ENCODE measurements around the gene TEDC1.

TEDC1 gene, protein sequence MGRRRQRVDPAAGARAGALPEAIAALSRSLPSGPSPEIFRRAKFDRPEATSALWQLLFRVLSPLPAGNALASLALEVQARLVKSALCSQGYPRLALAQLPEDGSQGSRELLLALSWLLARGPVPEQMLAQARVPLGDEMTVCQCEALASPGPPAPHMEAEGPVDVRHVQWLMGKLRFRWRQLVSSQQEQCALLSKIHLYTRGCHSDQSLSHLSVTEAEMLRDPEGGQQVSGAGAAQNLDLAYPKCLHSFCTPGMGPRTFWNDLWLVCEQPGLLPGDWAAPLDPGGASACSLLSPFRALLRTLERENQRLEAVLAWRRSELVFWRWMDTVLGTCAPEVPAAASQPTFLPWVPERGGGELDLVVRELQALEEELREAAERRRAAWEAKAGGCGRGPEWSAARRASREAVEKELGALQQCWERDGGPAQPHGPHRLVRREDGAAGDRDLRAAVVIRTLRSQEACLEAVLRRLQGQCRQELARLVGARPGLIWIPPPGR

DNA sequence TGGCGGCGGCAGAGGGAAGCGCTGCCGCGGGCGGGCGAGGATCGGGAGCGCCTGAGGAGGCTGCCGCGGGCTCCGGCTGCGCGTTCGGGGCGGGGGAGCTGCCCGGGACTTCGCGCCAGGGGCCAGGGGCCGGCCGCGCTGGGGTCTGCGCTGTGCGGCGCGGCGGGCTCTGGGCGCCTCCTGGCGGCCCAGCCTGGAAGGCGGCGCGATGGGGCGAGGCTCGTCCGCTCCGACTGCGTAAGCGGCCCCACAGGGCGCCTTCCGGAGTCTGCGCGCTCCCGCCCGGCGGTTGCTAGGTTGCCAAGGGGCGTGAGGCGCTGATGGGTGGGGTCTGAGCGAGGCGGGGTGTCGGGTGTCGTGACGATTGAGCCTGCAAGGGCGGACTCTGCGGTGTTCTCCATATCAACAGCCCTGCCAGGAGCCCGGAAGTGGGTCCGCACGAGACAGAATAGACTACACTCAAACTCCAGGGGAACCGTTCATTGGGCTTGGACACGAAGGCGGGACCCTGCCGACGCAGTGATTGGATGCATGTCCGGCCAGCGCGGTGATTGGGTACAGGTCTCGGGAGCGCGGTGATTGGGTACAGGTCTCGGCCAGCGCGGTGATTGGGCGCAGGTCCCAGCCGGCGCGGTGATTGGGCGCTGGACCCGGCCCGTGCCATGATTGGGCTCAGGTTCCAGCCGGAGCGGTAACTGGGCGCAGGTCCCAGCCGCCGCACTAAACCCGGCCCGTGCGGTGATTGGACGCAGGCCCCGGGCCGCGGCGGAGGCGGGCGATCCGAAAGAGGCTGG is at the start of gene TEDC1:
TEDC1 (plus strand) TSS at position 675 of the 794 bp plus-strand sequence. CDS start 130 bp downstream, outside the sequence.
- in situ Hi-C loops (cut with HindIII; ENCODE audit: low sequenced_read_pairs) = no loop called here

DNA sequence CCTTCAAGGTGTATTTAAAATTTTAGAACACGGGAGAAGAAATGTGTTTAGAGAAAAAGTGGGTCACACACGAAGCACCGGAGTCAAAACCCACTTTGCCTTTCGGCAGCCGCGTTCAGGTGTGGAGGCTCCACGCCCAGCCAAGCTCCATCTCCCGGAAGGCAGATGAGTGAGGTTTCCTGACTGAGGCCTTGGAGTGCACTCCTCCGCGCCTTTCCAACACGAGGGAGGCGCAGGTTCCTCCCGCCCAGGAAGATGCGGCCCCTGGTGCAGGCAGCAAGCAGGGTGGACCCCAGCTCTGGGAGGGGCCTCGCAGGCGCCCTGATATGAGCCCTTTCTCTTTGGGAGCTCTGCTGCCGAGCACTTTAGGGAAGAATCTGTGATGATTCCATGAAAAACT is 48.9 kb upstream of the TEDC1 start:
- in situ Hi-C loops (cut with HindIII; ENCODE audit: low sequenced_read_pairs) = no loop called here

DNA sequence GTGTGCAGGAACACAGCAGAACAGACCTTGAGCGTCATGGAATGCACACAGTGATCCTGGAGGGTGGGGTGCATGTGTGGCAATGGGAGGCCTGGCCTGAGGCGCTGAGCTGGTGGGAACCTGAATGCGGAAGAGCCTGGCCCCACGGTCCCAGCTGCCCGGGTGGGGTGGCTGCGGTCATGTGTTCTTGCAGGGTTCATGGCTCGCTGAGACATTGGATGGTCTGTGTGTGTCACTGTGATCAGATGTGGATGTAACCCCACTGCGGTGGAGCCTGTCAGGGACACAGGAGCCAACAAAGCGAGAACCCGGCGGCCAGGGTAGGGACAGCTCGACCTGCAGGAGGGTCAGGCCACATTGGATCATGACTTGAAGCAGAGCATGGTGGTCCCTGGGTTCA is 48.2 kb upstream of the TEDC1 start:
- in situ Hi-C loops (cut with HindIII; ENCODE audit: low sequenced_read_pairs) = no loop called here

DNA sequence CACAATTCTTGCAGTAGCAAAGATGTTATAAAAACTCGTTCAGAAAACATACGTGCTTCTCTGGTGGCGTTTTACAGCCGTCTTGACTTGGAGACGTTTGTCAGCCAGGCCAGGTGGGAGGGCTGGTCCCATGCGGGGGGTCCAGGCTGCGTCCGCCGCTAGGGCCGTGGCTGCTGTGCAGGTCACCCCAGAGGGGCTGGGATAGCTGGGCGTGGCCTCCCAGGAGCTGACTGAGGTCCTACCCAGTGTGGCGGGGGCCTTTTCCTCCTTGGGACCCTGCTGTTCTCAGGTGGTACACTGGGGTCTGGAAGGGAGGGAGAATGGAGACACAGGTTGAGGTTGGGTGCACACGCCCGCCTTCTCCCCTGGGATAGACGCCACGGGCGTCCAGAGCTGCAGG is 46.2 kb upstream of the TEDC1 start:
- in situ Hi-C loops (cut with HindIII; ENCODE audit: low sequenced_read_pairs) = no loop called here

DNA sequence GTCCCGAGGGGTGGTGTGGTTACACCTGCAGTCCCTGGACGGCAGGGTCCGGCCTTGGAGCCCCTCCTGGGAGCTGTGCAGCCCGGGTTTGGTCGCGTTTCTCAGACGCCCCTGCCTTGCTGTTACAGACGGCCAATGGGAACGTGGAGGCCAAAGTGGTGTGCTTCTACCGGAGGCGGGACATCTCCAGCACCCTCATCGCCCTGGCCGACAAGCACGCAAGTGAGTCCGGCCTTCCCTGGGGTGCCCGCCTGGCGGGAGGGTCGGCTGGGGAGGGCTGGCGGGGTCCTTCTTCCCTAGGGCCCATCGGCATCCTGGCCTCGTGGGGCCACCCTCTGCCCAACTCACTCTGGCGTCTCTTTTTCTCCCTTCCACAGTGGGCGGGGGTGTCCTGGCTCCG is 45.8 kb upstream of the TEDC1 start:
- in situ Hi-C loops (cut with HindIII; ENCODE audit: low sequenced_read_pairs) = no loop called here

DNA sequence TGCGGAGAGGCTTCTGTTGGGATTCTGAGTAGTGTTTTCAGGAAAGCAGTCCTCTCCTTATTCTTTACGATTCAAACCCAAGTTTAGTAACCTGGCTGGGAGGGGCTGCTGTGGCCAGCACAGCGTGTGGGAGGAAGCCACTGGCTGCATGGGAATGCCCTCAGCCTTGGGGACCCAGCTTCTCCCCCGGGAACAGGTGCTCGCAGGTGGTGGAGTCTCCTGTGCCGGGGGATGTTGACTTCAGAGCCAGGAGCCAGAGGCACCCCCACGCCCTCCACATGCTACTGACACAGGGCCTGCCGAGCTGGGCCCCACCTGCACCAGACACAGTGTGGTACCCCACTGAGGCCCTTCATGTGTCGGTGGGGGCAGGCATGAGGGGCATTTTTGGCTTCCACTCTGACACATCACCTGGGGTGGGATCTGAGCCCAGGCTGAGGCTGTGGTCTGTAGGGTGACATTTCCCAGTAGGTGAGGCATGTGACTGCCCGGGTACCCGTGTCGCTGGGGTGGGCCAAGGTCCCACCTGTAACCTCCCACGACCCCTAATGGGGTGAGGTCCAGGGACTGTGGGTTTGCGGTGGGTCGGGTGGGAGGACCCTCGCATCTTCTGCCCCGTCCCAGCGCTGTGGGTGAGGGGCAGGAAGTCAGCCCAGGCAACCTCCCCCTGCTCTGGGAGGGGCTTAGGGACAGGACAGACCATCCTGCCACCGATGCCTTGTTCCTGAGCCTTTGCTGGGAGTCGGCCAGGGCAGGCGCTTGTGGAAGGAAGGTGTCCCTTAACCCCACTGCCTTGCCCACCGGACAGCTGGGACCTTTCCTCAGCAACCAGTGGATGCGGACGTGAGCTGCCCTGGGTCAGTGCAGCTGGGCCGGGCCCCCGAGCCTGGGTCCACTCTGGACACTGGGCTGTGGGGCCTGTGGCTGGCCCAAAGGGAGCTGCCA is 44.9 kb upstream of the TEDC1 start:
- in situ Hi-C loops (cut with HindIII; ENCODE audit: low sequenced_read_pairs) = no loop called here

DNA sequence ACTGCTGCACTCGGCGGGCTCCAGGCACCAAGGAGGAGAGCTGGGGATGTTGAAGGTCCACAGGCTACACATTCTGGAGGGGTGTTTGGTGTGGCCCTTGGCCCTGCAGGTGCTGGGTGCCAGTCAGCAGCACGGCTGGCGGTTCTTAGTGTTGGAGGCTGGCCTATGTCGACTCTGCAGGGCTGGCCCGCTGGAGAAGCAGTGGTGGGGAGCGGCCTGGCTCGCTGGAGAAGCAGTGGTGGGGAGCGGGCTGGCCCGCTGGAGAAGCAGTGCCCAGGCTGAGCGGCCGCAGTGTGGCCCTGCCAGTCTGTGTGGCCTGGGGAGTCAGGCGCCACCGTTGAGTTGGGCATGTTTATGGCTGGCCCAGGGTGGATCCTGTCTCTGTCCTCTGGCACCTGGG is 44.1 kb upstream of the TEDC1 start:
- in situ Hi-C loops (cut with HindIII; ENCODE audit: low sequenced_read_pairs) = no loop called here

DNA sequence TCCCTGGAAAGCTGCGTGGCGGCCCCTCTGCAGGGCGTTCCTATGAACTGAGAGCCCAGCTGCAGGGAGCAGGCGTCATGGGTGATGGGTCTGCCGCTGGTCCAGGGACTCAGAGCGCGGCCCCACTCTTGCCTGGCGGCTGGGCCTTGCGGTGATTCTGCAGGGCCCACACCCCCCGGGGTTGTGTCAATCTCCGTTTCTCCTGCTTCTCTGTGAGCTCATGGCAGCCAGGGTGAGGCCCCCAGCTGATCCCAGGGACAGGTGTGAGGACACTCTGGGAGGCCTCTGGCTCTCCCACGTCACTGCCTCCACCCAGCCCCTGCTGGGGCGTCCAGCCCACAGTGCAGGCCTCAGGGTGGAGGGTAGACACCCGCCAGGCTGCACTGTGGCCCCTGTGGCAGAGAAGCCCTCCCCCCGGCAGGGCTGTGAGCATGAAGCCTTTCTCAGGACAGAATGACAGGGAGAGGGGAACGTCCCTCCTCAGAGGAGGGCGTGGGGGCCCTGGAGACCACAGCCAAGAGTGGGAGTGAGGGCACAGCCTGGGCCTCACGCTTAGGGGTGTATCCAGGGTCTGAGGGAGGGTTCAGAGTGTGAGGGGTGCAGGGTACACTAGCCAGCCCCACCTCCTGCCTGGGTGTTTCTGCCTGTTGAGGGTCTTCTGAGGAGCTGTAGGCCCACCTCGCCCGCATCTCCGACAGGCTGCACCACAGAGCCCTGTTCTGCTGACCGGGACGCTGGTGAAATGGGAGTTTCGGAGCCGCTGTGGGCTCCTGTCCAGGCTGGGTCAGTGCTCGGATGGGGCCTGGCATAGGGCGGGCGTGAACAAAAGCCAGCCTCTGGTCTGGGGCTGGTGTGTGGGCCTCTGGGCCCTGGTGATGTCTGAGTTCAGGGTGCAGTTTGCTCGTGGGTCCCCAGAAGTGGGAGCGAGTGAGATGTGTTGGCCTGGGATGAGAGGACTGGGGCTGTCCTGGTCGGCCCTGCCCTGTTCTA is 43.1 kb upstream of the TEDC1 start:
- in situ Hi-C loops (cut with HindIII; ENCODE audit: low sequenced_read_pairs) = no loop called here

DNA sequence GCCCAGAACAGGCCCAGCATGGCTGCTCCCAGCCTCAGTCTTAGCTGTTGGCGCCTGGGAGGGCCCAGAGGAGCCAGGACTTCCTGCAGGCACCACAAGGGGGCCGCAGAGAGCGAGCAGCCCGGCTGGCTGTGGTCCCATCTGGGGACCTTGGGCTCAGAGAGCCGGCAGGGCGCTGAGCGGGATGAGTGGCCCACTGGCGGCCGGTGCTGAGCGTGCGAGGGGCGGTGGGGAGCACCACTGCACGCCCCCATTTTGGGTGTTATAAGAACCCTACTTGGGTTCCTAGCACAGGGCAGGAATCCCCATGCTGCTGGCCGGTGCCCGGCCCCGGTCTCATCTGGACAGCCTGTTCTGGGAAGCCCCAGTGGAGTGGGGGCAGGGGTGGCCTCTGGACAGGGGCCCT is 42.3 kb upstream of the TEDC1 start:
- in situ Hi-C loops (cut with HindIII; ENCODE audit: low sequenced_read_pairs) = no loop called here

DNA sequence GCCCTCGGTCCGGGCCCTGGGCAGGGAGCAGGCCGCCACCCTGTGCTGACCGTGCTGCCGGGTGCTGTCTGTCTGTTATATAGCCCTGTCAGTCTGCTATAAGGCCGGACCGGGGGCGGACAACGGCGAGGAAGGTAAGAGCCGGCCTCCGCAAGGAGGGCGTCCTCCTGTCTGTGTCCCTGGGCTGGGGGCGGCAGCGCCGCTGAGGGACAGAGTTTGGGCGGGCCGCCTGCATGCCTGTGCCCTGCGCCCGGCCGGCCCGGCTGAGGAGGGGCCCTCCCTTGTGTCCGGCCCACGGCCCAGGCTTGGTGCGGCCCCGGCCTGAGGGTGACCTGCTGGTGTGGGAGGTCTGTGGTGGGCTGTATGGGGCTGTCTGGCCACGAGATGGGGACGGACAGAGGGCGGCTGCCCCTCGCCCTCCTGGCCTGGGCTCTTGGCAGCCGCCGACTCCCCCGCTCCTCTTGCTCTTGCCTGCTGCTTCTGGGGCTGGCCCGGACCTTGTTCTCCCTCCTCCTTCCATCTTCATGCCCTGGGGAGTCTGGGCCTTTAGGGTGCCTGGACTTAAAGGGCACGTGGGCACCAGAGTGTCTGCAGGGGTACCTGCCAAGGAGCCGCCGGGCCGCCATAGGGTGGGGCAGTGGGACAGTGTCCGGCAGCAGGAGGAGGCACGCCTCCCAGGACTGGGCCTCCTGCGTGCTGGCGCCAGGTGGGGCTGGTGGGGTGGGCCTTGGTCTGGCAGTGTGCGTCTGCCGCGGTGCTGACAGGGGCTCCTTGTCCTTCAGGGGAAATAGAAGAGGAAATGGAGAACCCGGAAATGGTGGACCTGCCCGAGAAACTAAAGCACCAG is 41.5 kb upstream of the TEDC1 start:
- in situ Hi-C loops (cut with HindIII; ENCODE audit: low sequenced_read_pairs) = no loop called here

DNA sequence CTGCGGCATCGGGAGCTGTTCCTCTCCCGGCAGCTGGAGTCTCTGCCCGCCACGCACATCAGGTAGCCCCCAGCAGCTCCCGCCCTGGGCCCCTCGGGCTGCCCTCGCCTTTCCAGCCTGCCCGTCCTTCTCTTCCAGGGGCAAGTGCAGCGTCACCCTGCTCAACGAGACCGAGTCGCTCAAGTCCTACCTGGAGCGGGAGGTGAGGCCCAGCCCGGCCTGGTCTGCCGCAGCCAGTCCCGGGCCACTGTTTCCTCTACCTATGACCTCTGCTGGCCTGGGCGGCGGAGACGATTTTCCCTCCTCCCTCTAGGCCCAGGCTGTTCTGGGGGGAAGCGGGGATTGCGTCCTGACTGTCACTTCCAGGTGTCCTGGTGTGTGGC is 40.9 kb upstream of the TEDC1 start:
- in situ Hi-C loops (cut with HindIII; ENCODE audit: low sequenced_read_pairs) = no loop called here

DNA sequence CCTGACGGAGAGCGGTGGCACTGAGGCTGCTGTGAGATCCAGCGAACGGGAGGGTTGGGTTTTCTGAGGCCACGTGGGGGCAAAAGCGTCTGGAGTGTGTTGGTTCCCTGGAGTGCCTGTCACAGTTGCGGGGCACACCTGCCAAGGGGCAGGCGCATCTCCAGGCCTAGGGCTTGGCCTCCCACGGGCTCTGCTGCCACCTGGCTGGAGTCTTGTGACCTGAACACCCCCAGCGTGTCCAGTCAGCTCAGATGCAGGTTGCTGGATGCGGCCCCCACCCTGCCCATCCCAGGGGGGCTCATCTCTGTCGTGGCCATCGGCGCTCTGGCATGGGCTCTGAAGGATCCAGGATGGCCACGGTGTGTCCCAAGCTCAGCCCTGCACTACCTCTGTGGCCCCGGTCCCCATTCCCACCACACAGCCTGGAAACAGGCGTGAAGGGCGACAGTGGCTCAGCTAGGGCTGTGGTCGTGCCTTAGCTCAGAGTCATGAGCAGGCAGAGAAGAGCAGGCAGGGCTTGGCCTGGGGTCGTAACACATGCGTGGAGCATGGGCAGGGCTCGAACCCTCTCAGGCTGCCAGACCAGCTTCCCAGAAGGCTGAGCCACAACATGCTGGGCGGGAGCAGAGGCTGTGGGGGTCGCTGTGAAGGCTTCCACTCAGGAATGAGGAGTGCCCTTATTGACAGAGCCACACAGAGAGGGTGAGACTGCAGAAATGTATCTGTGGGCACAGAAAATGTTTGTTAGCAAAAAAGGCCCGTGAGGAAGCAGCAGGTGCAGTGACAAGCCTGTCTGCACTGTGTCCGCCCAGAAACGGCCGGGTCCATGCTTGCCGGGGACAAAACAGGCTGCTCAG is 40.0 kb upstream of the TEDC1 start:
- in situ Hi-C loops (cut with HindIII; ENCODE audit: low sequenced_read_pairs) = no loop called here

DNA sequence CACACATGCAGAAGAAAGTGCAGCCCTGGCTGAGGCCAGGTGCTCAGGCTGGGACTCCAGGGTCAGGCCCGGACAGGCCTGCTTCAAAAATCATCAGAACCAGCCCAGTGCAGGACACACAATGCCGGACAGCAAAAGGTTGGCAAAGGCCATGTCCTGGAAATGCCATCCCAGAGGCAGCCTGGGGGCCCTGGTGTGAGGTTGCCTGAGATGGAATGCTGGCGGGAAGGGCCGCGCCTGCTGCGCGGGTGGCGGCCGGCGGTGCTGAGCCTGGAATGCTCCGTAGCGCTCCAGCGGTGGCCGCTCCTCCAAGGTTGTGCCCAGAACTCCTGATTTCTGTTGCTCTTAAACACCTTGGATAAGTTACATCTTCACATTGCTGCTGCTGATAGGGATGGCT is 38.1 kb upstream of the TEDC1 start:
- in situ Hi-C loops (cut with HindIII; ENCODE audit: low sequenced_read_pairs) = no loop called here

DNA sequence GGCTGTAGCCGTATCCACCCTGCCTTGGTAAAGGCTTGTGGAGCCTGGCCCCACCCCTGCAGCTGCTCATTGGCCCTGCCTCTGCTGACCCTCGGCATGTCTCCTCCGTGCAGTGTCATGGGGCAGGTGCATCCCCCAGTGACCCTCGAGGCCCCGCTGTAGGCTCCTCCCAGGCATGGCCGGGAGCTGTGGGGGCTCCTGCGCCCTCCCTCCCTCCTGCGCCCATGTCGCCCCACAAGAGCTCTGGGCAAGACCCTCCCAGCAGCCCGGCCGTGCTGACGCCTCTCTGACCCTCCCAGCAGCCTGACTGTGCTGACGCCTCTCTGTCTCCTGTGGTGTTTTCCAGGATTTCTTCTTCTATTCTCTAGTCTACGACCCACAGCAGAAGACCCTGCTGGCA is 37.2 kb upstream of the TEDC1 start:
- in situ Hi-C loops (cut with HindIII; ENCODE audit: low sequenced_read_pairs) = no loop called here

DNA sequence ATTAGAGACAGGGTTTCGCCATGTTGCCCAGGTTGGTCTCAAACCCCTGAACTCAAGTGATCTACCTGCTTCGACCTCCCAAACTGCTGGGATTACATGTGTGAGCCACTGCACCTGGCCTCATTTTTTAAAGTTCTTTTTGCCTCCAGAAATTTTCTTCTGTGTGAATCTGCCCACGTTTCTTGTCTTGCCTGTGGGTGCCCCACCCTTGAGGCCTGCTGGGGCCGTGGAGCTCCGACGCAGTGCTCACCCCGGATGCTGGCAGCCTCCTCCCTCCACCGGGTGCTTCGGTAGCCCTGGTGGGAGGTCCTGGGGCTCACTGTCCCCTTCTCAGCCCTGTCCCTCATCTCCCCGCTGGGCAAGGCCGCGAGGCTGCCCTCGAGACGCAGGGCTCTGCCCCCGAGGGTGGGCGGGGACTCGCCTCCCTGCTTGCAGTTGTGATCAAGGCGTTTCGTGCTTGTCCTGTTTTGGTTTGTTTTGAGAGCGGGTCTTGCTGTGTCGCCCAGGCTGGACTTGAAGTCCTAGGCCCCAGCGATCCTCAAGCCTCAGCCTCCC is 35.9 kb upstream of the TEDC1 start:
- in situ Hi-C loops (cut with HindIII; ENCODE audit: low sequenced_read_pairs) = no loop called here

DNA sequence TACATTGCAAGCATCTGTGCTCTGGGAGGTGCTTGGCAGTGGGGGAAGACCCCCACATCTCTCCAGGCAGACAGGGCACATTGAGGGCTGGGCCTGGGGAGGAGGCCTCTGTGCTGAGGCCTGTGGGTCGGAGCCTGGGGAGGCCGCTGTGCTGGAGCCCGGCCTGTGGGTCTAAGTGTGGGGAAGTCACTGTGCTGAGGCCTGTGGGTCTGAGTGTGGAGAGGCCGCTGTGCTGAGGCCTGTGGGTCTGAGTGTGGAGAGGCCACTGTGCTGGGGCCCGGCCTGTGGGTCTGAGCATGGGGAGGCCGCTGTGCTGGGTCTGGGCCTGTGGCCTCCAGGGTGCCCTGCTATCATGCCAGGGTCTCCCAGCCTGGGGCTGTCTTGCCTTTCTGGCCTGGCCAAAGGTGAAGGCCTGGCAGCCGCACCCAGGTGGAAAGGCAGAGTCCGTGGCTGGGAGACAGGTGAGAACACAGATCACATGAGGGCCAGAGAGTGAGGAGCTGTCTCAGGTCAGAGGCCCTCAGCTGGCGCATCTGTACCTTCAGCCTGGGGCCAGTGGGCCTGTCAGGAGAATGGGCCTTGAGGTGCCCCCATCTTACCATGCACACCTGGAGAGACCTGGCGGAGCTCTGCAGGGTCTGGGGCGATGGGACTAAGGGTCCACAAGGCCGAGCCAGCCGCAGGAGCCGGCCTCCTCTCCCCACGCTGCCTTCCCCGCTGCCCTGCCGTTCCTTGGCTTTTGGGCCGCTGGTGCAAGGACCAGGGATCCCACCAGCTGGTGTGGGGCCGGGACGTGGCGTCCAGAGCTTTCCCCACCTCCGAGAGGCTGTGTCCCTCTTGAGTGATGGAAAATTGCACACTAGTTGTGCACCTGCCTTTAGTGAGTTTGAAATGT is 35.0 kb upstream of the TEDC1 start:
- in situ Hi-C loops (cut with HindIII; ENCODE audit: low sequenced_read_pairs) = no loop called here

Measured in endothelial cell of hepatic sinusoid (primary cell).